Keratinocyte (primary cell): ENCODE data around the gene CCDC18. TPM values are rescaled to one million over a fixed set of nuclear protein-coding genes. Genes with fewer than 3 reads are reported as not detected.
A peak's percentile ranks its signal among the peaks of the same experiment; 100 is the strongest.

Experiments used
- DNase-seq: peaks from one replicate; pipeline ENCODE4 v3.0.0-alpha.2; 2011; ENCODE audit warnings: low read depth, missing footprints, low spot score
- FAIRE-seq: peaks from 2 replicates; lab custom pipeline; 2011; peaks lifted over from hg19 to GRCh38; lab: Jason Lieb, UNC
- H2AFZ ChIP-seq: 2 replicates; pipeline ENCODE4 v1.6.0; 2012; ENCODE audit warnings: low read length, control low read depth, inconsistent platforms; ENCODE audit not compliant: control insufficient read depth
- H3K27ac ChIP-seq: 2 replicates; pipeline ENCODE4 v1.5.1; 2011; ENCODE audit warnings: low read length; ENCODE audit not compliant: control insufficient read depth, insufficient read depth
- H3K27me3 ChIP-seq: 3 replicates; pipeline ENCODE4 v1.6.0; 2011; ENCODE audit warnings: low read length; ENCODE audit not compliant: control insufficient read depth, insufficient read depth; ENCODE audit errors: extremely low read depth
- H3K36me3 ChIP-seq, 2 experiments: 2 replicates in 1 of 2; 3 replicates in 1 of 2; pipeline ENCODE4 v1.5.1; 2011; ENCODE audit warnings: low read length in 2 of 2, mild to moderate bottlenecking in 1 of 2; ENCODE audit not compliant: control insufficient read depth in 2 of 2, insufficient read depth in 2 of 2; ENCODE audit errors: extremely low read depth in 1 of 2
- H3K4me1 ChIP-seq: 3 replicates; pipeline ENCODE4 v1.5.1; 2011; ENCODE audit warnings: low read length; ENCODE audit not compliant: control insufficient read depth, insufficient read depth; ENCODE audit errors: extremely low read depth
- H3K4me2 ChIP-seq: 3 replicates; pipeline ENCODE4 v1.6.0; 2011; ENCODE audit warnings: low read depth, low read length; ENCODE audit not compliant: control insufficient read depth, insufficient read depth; ENCODE audit errors: extremely low read depth
- H3K4me3 ChIP-seq, 3 experiments: fragments of 200-600 bp in 1 of 3; sonication (generic) in 1 of 3; 2 replicates in 2 of 3; 3 replicates in 1 of 3; pipeline ENCODE4 v1.5.1; 2011 to 2016; ENCODE audit warnings: low read length in 3 of 3, mild to moderate bottlenecking in 3 of 3, control low read depth in 2 of 3, inconsistent platforms in 1 of 3, low read depth in 1 of 3, mixed read lengths in 1 of 3, mixed run types in 1 of 3, moderate library complexity in 1 of 3; ENCODE audit not compliant: control insufficient read depth in 2 of 3, insufficient read depth in 2 of 3; ENCODE audit errors: extremely low read depth in 1 of 3
- H3K79me2 ChIP-seq: 2 replicates; pipeline ENCODE4 v1.6.0; 2012; ENCODE audit warnings: low read length; ENCODE audit not compliant: control insufficient read depth, insufficient read depth
- H3K9ac ChIP-seq: 3 replicates; pipeline ENCODE4 v1.6.0; 2011; ENCODE audit warnings: low read length; ENCODE audit not compliant: control insufficient read depth, insufficient read depth; ENCODE audit errors: extremely low read depth
- H3K9me1 ChIP-seq: 3 replicates; pipeline ENCODE4 v1.6.0; 2011; ENCODE audit warnings: low read length; ENCODE audit not compliant: control insufficient read depth, insufficient read depth; ENCODE audit errors: extremely low read depth
- H3K9me3 ChIP-seq: 2 replicates; pipeline ENCODE4 v1.5.1; 2012; ENCODE audit warnings: low read depth, low read length; ENCODE audit not compliant: control insufficient read depth
- H4K20me1 ChIP-seq: 3 replicates; pipeline ENCODE4 v1.6.0; 2011; ENCODE audit warnings: low read length; ENCODE audit not compliant: control insufficient read depth, insufficient read depth; ENCODE audit errors: extremely low read depth
- CTCF ChIP-seq, 3 experiments: IDR thresholded peaks in 1 of 3; conservative IDR thresholded peaks in 1 of 3; optimal IDR thresholded peaks in 1 of 3; 2 replicates in 2 of 3; 3 replicates in 1 of 3; pipeline versions ENCODE3 to v1.5.1; 2011; ENCODE audit warnings: low read length in 3 of 3, mild to moderate bottlenecking in 3 of 3, moderate library complexity in 2 of 3, control low read depth in 1 of 3, inconsistent platforms in 1 of 3; ENCODE audit not compliant: insufficient read depth in 2 of 3; ENCODE audit errors: extremely low read depth in 1 of 3
- EZH2 ChIP-seq: IDR thresholded peaks from one replicate; pipeline ENCODE4 v1.6.1; 2012; ENCODE audit warnings: inconsistent platforms, mild to moderate bottlenecking, low read length, moderate library complexity
- dilution Hi-C: fragments of 300-500 bp; cut with MboI; formaldehyde crosslinking; loops from one replicate; pipeline ENCODE4 v1.7.0; 2020; ENCODE audit warnings: low sequenced_read_pairs; ENCODE audit not compliant: extremely low pct_ligation_motif_present
- polyA plus RNA-seq, 5 experiments: library from polyadenylated mRNA; depleted of rRNA in 3 of 5; stranded (reverse) in 3 of 5; stranded (forward) in 1 of 5; unstranded in 1 of 5; fragments of >200 nt; gene quantifications; 1 replicate in 1 of 5; 2 replicates in 3 of 5; 3 replicates in 1 of 5; pipeline versions ENCODE4 v1.2.1 to v1.2.3, GENCODE V29; 2011 to 2012; ENCODE audit warnings: missing spikeins in 2 of 5, low read depth in 1 of 5, low replicate concordance in 1 of 5

CCDC18 gene
- polyA plus RNA-seq, 1 donor (not counting 4 experiments of a cell fraction or from before 2014, with no cell fraction given) = 6.0 TPM

GRCh38 chr1:93177991-93178390 is 2.5 kb upstream of the CCDC18 start:
- peaks cover 5% of the 10 kb centered on the region for H4K20me1 ChIP-seq
- H3K36me3 ChIP-seq = peaks cover 0 to 5% of the 10 kb centered on the region in 2 experiments
- no peak for TF ChIP-seq EZH2
- TF ChIP-seq CTCF (optimal IDR thresholded peaks at IDR 0.05 in 1 of 3, IDR thresholded peaks at IDR 0.05 in 1 of 3, conservative IDR thresholded peaks at IDR 0.05 in 1 of 3; ENCODE audit: extremely low read depth in 1 of 3, insufficient read depth in 2 of 3, low read length in 3 of 3) = no peak
- H3K27ac ChIP-seq = peak overlapping the region; percentile 98
- peak overlapping the region; percentile 86 for H3K4me2 ChIP-seq
- no peaks in the 10 kb centered on the region for H3K9me3 ChIP-seq
- peaks cover 73% of the 10 kb centered on the region for H3K79me2 ChIP-seq
- DNase-seq (no peak), FAIRE-seq (no peak)
- dilution Hi-C loops = no loop called here
- H3K4me1 ChIP-seq = peaks cover 9% of the 10 kb centered on the region
- H2AFZ ChIP-seq = no peak overlapping the region
- no peaks in the 10 kb centered on the region for H3K9me1 ChIP-seq
- H3K4me3 ChIP-seq = peak overlapping the region; percentile 87 to 94 (median 88)
- H3K9ac ChIP-seq = peak overlapping the region; percentile 99
- no peaks in the 10 kb centered on the region for H3K27me3 ChIP-seq

- H3K9me3 ChIP-seq = no peaks in the 10 kb centered on the region
- peak overlapping the region; percentile 87 to 94 (median 88) for H3K4me3 ChIP-seq
- peaks cover 9% of the 10 kb centered on the region for H3K4me1 ChIP-seq
- no peaks in the 10 kb centered on the region for H3K27me3 ChIP-seq
- dilution Hi-C loops = no loop called here
- peak overlapping the region; percentile 98 for H3K27ac ChIP-seq
- no peak for FAIRE-seq
- peaks cover 69% of the 10 kb centered on the region for H3K79me2 ChIP-seq
- no peaks in the 10 kb centered on the region for H3K9me1 ChIP-seq
- H3K4me2 ChIP-seq = peak overlapping the region; percentile 86
- H2AFZ ChIP-seq = no peak overlapping the region
- no peak for DNase-seq
- peak overlapping the region; percentile 99 for H3K9ac ChIP-seq
- H3K36me3 ChIP-seq = peaks cover 0 to 5% of the 10 kb centered on the region in 2 experiments
- H4K20me1 ChIP-seq = peaks cover 5% of the 10 kb centered on the region
- TF ChIP-seq CTCF (optimal IDR thresholded peaks at IDR 0.05 in 1 of 3, IDR thresholded peaks at IDR 0.05 in 1 of 3, conservative IDR thresholded peaks at IDR 0.05 in 1 of 3; ENCODE audit: extremely low read depth in 1 of 3, insufficient read depth in 2 of 3, low read length in 3 of 3) (no peak), EZH2 (no peak)
Measured at GRCh38 chr1:93178418-93178817, 2.1 kb upstream of the CCDC18 start.
